HFFc6 (cell line): ENCODE data around the gene SOCS7. TPM values are rescaled to one million over a fixed set of nuclear protein-coding genes. Genes with fewer than 3 reads are reported as not detected.

Experiments
- DNase-seq: peaks from one replicate; pipeline ENCODE4 v3.0.0-alpha.2; 2018
- H3K27ac Mint-ChIP-seq: 2 replicates; pipeline ENCODE4 v1.8.0; 2020; ENCODE audit warnings: mild to moderate bottlenecking, mixed read lengths
- H3K27me3 Mint-ChIP-seq: 2 replicates; pipeline ENCODE4 v1.8.0; 2021; ENCODE audit warnings: mild to moderate bottlenecking, moderate library complexity, mixed read lengths; ENCODE audit not compliant: insufficient read depth
- H3K36me3 Mint-ChIP-seq: 2 replicates; pipeline ENCODE4 v1.8.0; 2021; ENCODE audit warnings: low read depth, mixed read lengths
- H3K4me1 Mint-ChIP-seq: 2 replicates; pipeline ENCODE4 v1.8.0; 2020; ENCODE audit warnings: low read depth, mixed read lengths
- H3K4me3 Mint-ChIP-seq: 2 replicates; pipeline ENCODE4 v1.8.0; 2020; ENCODE audit warnings: mild to moderate bottlenecking, moderate library complexity, mixed read lengths
- H3K9me3 Mint-ChIP-seq: 2 replicates; pipeline ENCODE4 v1.8.0; 2020; ENCODE audit warnings: mild to moderate bottlenecking, mixed read lengths
- CTCF ChIP-seq: fragments of 200-600 bp; sonication (generic); IDR thresholded peaks from 2 replicates; pipeline ENCODE4 v1.5.0; 2021; ENCODE audit warnings: antibody characterized with exemption, mild to moderate bottlenecking
- total RNA-seq, 6 experiments: library from RNA; stranded (reverse); fragmentation: NEBNext Ultra II Directional; extraction: Animal tissue kit (Norgen Biotek cat#: 25700); gene quantifications; 2 replicates in 1 of 6; 3 replicates in 5 of 6; pipeline ENCODE4 v1.2.3, GENCODE V29; 2021

The SOCS7 gene
- total RNA-seq, 6 experiments from 2014 or later: 9.7 to 13.8 (median 11.1) TPM

DNA sequence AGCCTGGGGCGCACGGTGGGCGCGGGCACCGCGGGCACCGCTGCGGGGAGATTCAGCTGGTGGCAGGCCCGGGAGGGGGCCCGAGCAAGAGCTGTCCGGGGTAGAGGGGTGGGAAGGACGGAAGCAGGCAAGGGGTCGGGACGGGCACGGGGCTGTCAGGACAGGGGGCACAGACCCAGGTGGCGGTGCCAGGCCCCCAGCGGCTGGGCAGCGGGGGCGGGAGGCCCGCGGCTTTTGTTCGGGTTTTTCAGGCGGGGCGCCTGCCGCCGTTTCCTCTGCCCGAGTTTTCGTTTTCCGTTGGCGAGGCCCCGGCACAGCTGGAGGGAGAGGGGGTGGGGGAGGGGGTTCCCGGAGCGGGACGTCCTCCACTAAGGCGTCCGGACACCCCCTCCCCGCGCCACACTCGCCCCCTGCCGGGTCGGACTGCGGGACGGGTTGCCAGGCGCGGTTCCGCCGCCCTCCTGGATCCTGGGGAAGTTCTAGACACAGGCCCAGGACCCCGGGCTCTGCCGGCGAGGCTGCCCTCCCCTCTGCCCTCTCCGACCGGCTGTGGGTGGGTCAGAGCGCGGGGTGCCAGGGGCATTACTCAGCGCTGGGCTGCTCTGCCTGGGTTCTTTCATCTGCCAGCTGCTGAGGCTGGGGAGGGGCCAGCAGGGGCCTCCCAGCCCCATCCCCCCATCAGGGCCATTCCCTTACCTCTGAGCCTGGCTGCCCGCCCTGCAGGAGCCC, 77.2 kb downstream of the SOCS7 start:
- DNase-seq: peak; percentile 20
- Mint-ChIP-seq H3K27me3 (peaks cover 3% of the 10 kb centered on the region), H3K4me3 (peak overlapping the region; percentile 83), H3K9me3 (no peaks in the 10 kb centered on the region), H3K27ac (peak overlapping the region; percentile 68), H3K4me1 (peaks cover 49% of the 10 kb centered on the region), H3K36me3 (peaks cover 4% of the 10 kb centered on the region; the same call in 1 of the 2 replicates)
- TF ChIP-seq CTCF: peak; percentile 28; the same call in 1 of the 2 replicates

DNA sequence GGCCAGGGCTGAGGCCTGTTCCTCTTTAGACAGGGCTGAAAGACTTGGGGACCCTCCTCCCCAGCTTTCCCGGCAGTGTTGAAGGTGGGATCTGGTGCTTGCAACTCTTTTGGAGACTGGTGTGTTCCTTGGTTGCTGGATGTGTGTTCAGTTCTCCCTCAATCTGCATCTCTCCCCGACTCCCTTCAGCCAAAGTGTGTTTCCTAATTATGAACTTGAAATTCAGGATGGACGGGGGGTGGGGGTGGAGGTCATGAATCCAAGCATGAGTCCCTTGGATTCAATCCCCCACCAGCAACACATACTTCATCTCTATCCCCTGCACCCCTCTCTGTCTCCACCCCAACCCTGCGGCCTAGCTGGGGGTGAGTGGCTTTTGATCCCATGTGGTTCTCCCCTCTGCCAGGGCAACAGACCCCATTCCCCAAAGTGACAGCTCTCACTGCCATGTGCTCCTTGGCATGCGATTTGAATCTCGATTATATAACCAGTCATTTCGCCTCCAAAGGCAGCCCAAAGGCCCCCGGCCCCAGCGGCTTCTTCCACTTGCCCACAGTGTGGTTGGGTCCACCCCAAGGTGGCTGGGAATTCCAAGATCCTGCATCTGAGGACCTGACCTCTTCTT, 77.9 kb downstream of the SOCS7 start:
- H3K27me3 Mint-ChIP-seq: peaks cover 1% of the 10 kb centered on the region
- H3K9me3 Mint-ChIP-seq: no peaks in the 10 kb centered on the region
- no peak for DNase-seq
- peaks cover 49% of the 10 kb centered on the region for H3K4me1 Mint-ChIP-seq
- H3K27ac Mint-ChIP-seq: peak overlapping the region; percentile 68
- H3K36me3 Mint-ChIP-seq: peaks cover 7% of the 10 kb centered on the region; the same call in 1 of the 2 replicates
- TF ChIP-seq CTCF: no peak
- H3K4me3 Mint-ChIP-seq: peak overlapping the region; percentile 83

DNA sequence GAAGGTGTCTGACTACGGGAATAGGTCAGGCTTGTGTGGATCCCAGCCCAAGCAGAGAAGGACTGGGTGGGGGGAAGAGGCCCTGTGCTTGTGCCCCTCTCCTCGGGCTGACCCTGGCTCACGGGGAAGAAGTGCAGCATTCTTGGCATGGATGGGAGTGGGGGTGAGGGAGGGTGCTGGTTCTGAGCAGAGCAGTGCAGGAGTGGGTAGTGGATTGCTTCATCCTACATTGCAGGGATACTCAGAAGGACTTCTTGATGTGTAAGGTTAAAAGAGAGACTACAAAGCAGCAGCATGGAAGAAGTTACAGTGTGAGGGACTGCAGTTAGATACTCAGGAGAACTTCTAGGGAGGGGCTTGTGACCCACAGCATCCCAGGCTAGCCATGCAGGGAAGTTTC, 78.7 kb downstream of the SOCS7 start:
- TF ChIP-seq CTCF: no peak
- peak overlapping the region; percentile 68 for H3K27ac Mint-ChIP-seq
- peaks cover 1% of the 10 kb centered on the region for H3K27me3 Mint-ChIP-seq
- no peaks in the 10 kb centered on the region for H3K9me3 Mint-ChIP-seq
- H3K4me1 Mint-ChIP-seq: peaks cover 52% of the 10 kb centered on the region
- H3K36me3 Mint-ChIP-seq: peaks cover 10% of the 10 kb centered on the region; the same call in 1 of the 2 replicates
- peak overlapping the region; percentile 83 for H3K4me3 Mint-ChIP-seq
- peak; percentile 46 for DNase-seq

- TF ChIP-seq CTCF: no peak
These were observed 79.2 kb downstream of the SOCS7 start for GRCh38 chr17:38430822-38431221.

GRCh38 chr17:38431346-38432145, 79.9 kb downstream of the SOCS7 start:
- H3K4me1 Mint-ChIP-seq: peaks cover 45% of the 10 kb centered on the region
- H3K27ac Mint-ChIP-seq: 0 out of 2 replicates have a peak overlapping the region, but pooled peaks have one; percentile 1
- no peaks in the 10 kb centered on the region for H3K9me3 Mint-ChIP-seq
- peaks cover 10% of the 10 kb centered on the region; the same call in 1 of the 2 replicates for H3K36me3 Mint-ChIP-seq
- peak overlapping the region; percentile 28; the same call in 1 of the 2 replicates for H3K4me3 Mint-ChIP-seq
- H3K27me3 Mint-ChIP-seq: peaks cover 1% of the 10 kb centered on the region
- TF ChIP-seq CTCF: 0 out of 2 replicates have a peak, but pooled peaks have one; percentile 10
- DNase-seq: no peak

More at GRCh38 chr17:38430822-38431221, 79.2 kb downstream of the SOCS7 start:
- Mint-ChIP-seq H3K27me3 (peaks cover 1% of the 10 kb centered on the region), H3K9me3 (no peaks in the 10 kb centered on the region), H3K4me1 (peaks cover 47% of the 10 kb centered on the region), H3K27ac (0 out of 2 replicates have a peak overlapping the region, but pooled peaks have one; percentile 1), H3K36me3 (peaks cover 10% of the 10 kb centered on the region; the same call in 1 of the 2 replicates), H3K4me3 (peak overlapping the region; percentile 83; the same call in 1 of the 2 replicates)
- DNase-seq: no peak
